ENCODE data around the gene SPCS1. TPM values are rescaled to one million over a fixed set of nuclear protein-coding genes. Genes with fewer than 3 reads are reported as not detected.
A peak's percentile ranks its signal among the peaks of the same experiment; 100 is the strongest.

The SPCS1 gene
- total RNA-seq, 1 donor from 2014 or later = 62.4 TPM

DNA sequence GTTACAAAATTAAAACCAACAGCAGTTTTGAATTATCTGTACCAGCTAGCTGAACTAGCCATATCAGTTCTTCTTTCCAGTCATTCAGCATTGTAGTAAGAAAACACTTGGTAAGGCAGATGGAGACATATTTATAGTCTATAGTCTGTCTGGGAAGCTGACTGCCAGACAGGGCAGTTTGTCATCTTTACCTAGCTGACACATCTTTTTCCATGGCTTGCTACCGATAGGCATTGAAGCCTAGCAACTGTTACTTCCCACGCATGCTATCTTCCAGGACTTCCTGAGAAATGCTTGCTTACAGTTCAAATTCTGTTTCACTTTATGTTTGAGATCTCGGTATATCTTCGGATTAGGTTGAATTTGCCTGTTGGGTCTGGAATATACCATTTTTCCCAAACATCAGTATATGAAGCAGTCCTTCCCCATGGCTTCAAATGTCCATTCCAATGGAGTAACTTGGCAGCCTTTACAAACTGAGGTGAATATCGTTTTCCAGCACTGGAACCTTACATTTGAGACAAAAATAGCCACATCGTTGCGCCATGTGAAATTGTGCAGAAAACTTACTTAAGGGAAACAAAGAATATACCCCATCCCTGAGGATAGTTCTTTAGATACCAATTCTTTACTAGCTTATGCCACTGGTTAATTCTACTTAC lies 11.2 kb upstream of the SPCS1 start:
- no peak for DNase-seq
- Mint-ChIP-seq H3K27me3 (ENCODE audit: unreplicated experiment) (no peaks in the 10 kb centered on the region), H3K4me1 (ENCODE audit: low read depth, unreplicated experiment) (peaks cover 3% of the 10 kb centered on the region), H3K36me3 (ENCODE audit: unreplicated experiment) (no peaks in the 10 kb centered on the region), H3K9me3 (ENCODE audit: unreplicated experiment) (no peaks in the 10 kb centered on the region), H3K27ac (ENCODE audit: unreplicated experiment) (no peak overlapping the region), H3K4me3 (ENCODE audit: unreplicated experiment) (no peak overlapping the region)
- TF ChIP-seq, protein P1, sequence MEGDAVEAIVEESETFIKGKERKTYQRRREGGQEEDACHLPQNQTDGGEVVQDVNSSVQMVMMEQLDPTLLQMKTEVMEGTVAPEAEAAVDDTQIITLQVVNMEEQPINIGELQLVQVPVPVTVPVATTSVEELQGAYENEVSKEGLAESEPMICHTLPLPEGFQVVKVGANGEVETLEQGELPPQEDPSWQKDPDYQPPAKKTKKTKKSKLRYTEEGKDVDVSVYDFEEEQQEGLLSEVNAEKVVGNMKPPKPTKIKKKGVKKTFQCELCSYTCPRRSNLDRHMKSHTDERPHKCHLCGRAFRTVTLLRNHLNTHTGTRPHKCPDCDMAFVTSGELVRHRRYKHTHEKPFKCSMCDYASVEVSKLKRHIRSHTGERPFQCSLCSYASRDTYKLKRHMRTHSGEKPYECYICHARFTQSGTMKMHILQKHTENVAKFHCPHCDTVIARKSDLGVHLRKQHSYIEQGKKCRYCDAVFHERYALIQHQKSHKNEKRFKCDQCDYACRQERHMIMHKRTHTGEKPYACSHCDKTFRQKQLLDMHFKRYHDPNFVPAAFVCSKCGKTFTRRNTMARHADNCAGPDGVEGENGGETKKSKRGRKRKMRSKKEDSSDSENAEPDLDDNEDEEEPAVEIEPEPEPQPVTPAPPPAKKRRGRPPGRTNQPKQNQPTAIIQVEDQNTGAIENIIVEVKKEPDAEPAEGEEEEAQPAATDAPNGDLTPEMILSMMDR (IDR thresholded peaks at IDR 0.05; ENCODE audit: partially characterized antibody, unreplicated experiment) = no peak

DNA sequence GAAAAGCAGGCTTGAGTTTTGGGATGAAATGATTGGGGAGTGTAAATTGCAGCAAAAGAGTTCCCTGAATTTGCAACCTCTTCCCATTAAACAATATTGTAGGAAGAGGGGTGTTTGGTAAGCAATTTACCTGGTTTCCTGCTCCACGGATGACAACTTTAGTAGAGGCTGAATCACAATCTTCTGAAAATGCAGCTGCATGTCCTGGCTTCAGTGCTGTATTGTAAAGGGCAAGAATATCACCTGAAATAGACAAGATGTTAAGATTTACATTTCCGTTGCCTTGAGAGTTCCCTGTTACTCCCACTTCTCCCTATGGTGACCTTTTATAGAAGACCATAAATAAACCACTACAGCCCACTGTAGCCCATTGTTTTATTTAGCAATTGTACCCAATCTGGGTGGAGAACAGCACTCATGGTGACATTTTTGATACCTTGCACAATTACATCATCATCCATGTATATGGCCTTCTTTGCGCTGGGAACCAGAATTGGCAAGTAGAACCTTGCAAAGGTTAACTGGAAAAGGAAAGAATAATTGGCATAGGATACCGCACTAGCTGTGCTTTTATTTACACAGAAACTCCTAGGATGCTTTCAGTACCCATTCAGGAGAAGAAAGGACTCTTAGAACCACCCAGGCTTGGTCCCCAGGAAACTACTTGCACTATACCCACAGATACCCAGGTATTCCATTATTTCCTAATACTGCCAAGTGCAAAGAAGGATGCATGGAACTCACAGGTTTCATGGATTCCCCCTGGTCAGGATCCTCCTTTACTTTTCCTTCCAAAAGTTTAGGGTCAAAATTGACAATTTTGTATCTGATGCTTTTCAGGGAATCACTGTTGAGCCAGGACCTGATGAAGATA lies 9.9 kb upstream of the SPCS1 start:
- TF ChIP-seq, protein P1 (IDR thresholded peaks at IDR 0.05; ENCODE audit: partially characterized antibody, unreplicated experiment) = no peak
- Mint-ChIP-seq H3K4me3 (ENCODE audit: unreplicated experiment) (no peak overlapping the region), H3K9me3 (ENCODE audit: unreplicated experiment) (no peaks in the 10 kb centered on the region), H3K36me3 (ENCODE audit: unreplicated experiment) (no peaks in the 10 kb centered on the region), H3K27me3 (ENCODE audit: unreplicated experiment) (no peaks in the 10 kb centered on the region), H3K4me1 (ENCODE audit: low read depth, unreplicated experiment) (peaks cover 11% of the 10 kb centered on the region), H3K27ac (ENCODE audit: unreplicated experiment) (no peak overlapping the region)
- no peak for DNase-seq

DNA sequence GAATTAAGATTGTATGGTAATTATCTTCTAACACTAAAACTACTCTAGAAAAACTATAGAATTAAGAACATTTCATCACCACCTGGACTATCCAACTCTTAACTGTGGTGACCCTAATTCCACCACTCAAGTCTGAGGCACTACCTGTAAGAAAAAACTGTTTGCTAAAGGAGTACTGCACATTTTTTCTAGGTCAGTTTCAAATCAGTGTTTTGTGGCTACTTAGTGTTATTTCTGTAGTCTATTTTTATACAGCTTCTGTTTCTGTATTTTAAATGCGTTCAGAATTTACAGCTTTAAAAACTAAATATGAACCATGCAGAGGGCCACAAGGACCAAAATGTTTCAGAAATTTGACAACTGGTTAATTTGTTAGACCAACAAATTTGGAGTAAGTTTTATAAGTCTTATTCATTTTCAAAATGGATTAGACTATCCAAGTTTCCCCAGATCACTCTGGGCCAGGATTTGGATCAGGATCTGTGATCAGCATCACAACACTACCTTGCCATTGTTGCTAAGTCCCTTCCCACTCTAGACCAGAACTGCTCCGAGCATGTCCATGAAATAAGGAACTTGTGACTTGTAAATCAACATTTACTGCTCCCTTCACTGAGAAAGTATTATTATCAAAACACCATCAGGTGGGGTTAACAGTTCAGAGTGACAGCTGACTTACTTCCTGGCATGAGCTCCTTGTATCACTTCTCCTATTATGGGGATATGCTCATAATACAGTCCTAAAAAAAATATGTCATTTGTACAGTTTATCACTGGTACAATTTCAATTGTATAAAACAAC lies 8.9 kb upstream of the SPCS1 start:
- H3K9me3 Mint-ChIP-seq (ENCODE audit: unreplicated experiment) = no peaks in the 10 kb centered on the region
- TF ChIP-seq, protein P1 (IDR thresholded peaks at IDR 0.05; ENCODE audit: partially characterized antibody, unreplicated experiment) = no peak
- peaks cover 11% of the 10 kb centered on the region for H3K4me1 Mint-ChIP-seq (ENCODE audit: low read depth, unreplicated experiment)
- DNase-seq = no peak
- no peak overlapping the region for H3K4me3 Mint-ChIP-seq (ENCODE audit: unreplicated experiment)
- peak overlapping the region; percentile 34 for H3K27ac Mint-ChIP-seq (ENCODE audit: unreplicated experiment)
- no peaks in the 10 kb centered on the region for H3K36me3 Mint-ChIP-seq (ENCODE audit: unreplicated experiment)
- no peaks in the 10 kb centered on the region for H3K27me3 Mint-ChIP-seq (ENCODE audit: unreplicated experiment)

DNA sequence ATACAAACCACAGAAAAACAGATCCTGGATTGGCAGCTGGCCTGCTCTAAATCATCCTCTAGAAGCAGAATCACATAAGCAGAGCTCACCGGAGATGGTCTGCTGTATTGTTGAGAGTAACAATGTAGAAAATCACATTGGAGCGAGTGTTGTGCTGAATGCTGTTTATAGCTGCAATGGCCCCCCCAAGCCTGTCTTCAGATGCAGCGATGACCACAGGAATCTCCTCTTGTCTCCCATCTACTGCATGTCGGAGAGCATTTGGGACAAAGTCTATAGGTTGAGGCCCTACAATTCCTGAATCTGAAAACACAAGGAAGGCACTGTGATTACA lies 8.3 kb upstream of the SPCS1 start:
- H3K27ac Mint-ChIP-seq (ENCODE audit: unreplicated experiment) = peak overlapping the region; percentile 34
- H3K36me3 Mint-ChIP-seq (ENCODE audit: unreplicated experiment) = no peaks in the 10 kb centered on the region
- H3K9me3 Mint-ChIP-seq (ENCODE audit: unreplicated experiment) = no peaks in the 10 kb centered on the region
- no peaks in the 10 kb centered on the region for H3K27me3 Mint-ChIP-seq (ENCODE audit: unreplicated experiment)
- H3K4me1 Mint-ChIP-seq (ENCODE audit: low read depth, unreplicated experiment) = peaks cover 11% of the 10 kb centered on the region
- H3K4me3 Mint-ChIP-seq (ENCODE audit: unreplicated experiment) = no peak overlapping the region
- TF ChIP-seq, protein P1 (IDR thresholded peaks at IDR 0.05; ENCODE audit: partially characterized antibody, unreplicated experiment) = no peak
- DNase-seq = no peak
